HepG2 (cell line): ENCODE data around the gene HTRA2. TPM values are rescaled to one million over a fixed set of nuclear protein-coding genes. Genes with fewer than 3 reads are reported as not detected.

Experiments
- CREB1 ChIP-seq, 2 experiments: fragments of 450-650 bp in 1 of 2; IDR thresholded peaks; 2 replicates each; pipeline ENCODE4 v1.6.1; 2016 to 2017; ENCODE audit warnings: control low read depth in 1 of 2, mild to moderate bottlenecking in 1 of 2, missing compliant biosample characterization in 1 of 2, missing genetic modification characterization in 1 of 2
- DR1 ChIP-seq: sonication (generic); formaldehyde crosslinking; IDR thresholded peaks from 2 replicates; pipeline ENCODE4 v1.8.0; 2021; ENCODE audit warnings: mild to moderate bottlenecking, missing genetic modification reagents, inconsistent platforms
- ELF1 ChIP-seq: sonication (generic); formaldehyde crosslinking; IDR thresholded peaks from 2 replicates; pipeline ENCODE4 v1.4.0; 2020; ENCODE audit warnings: missing genetic modification reagents
- HNRNPH1 ChIP-seq: fragments of 200-400 bp; formaldehyde crosslinking; optimal IDR thresholded peaks from 2 replicates; pipeline ENCODE3; 2017; ENCODE audit warnings: mild to moderate bottlenecking, low read depth, low read length
- KLF6 ChIP-seq: IDR thresholded peaks from 2 replicates; pipeline ENCODE4 v1.8.0; 2016; ENCODE audit warnings: missing biosample characterization, missing genetic modification reagents
- KMT2B ChIP-seq: IDR thresholded peaks from 2 replicates; pipeline ENCODE4 v1.6.1; 2016; ENCODE audit warnings: missing genetic modification reagents, missing compliant biosample characterization
- MBNL3 ChIP-seq: fragments of 250-450 bp; sonication (Bioruptor Pico); conservative IDR thresholded peaks from 2 replicates; pipeline ENCODE4 v1.8.0; 2022; ENCODE audit warnings: mild to moderate bottlenecking, inconsistent platforms
- MIER2 ChIP-seq: IDR thresholded peaks from 2 replicates; pipeline ENCODE4 v1.6.1; 2016; ENCODE audit warnings: missing biosample characterization, missing genetic modification reagents
- MXD1 ChIP-seq: sonication (generic); formaldehyde crosslinking; IDR thresholded peaks from 2 replicates; pipeline ENCODE4 v1.4.0; 2020; ENCODE audit warnings: mild to moderate bottlenecking, missing genetic modification reagents
- NFKBIZ ChIP-seq: IDR thresholded peaks from 2 replicates; pipeline ENCODE4 v1.6.1; 2018; ENCODE audit warnings: missing genetic modification reagents, missing compliant biosample characterization
- NR1H2 ChIP-seq: sonication (generic); formaldehyde crosslinking; IDR thresholded peaks from 2 replicates; pipeline ENCODE4 v1.8.1; 2022; ENCODE audit warnings: low read depth, missing genetic modification reagents, borderline replicate concordance
- ONECUT2 ChIP-seq: sonication (generic); formaldehyde crosslinking; IDR thresholded peaks from 2 replicates; pipeline ENCODE4 v1.4.0; 2020; ENCODE audit warnings: missing genetic modification reagents
- SOX13 ChIP-seq, 3 experiments: fragments of 450-650 bp in 1 of 3; sonication (generic) in 1 of 3; formaldehyde crosslinking in 1 of 3; IDR thresholded peaks in 2 of 3; conservative IDR thresholded peaks in 1 of 3; 2 replicates each; pipeline versions ENCODE4 v1.5.0 to v1.6.1; 2016 to 2020; ENCODE audit warnings: antibody characterized with exemption in 1 of 3, mild to moderate bottlenecking in 1 of 3, missing compliant biosample characterization in 1 of 3, missing genetic modification reagents in 1 of 3, moderate library complexity in 1 of 3
- TARDBP ChIP-seq: sonication (generic); formaldehyde crosslinking; IDR thresholded peaks from 2 replicates; pipeline ENCODE4 v1.8.0; 2022; ENCODE audit warnings: mild to moderate bottlenecking, missing genetic modification reagents
- THAP9 ChIP-seq: sonication (generic); formaldehyde crosslinking; IDR thresholded peaks from 2 replicates; pipeline ENCODE4; 2020; ENCODE audit warnings: missing genetic modification reagents, mild to moderate bottlenecking, borderline replicate concordance
- U2AF2 ChIP-seq: fragments of 200-400 bp; formaldehyde crosslinking; IDR thresholded peaks from 2 replicates; pipeline ENCODE4 v1.6.1; 2017; ENCODE audit warnings: low read depth, mild to moderate bottlenecking, low read length
- WIZ ChIP-seq: sonication (generic); formaldehyde crosslinking; IDR thresholded peaks from 2 replicates; pipeline ENCODE4 v1.5.1; 2020; ENCODE audit warnings: mild to moderate bottlenecking, missing genetic modification reagents
- YEATS4 ChIP-seq: sonication (generic); formaldehyde crosslinking; IDR thresholded peaks from 2 replicates; pipeline ENCODE4 v1.4.0; 2020; ENCODE audit warnings: missing genetic modification reagents, borderline replicate concordance
- ZEB1 ChIP-seq: IDR thresholded peaks from 2 replicates; pipeline ENCODE4 v1.6.1; 2012; ENCODE audit warnings: mild to moderate bottlenecking, low read depth, inconsistent platforms; ENCODE audit not compliant: insufficient replicate concordance
- ZFP36L1 ChIP-seq: sonication (generic); formaldehyde crosslinking; IDR thresholded peaks from 2 replicates; pipeline ENCODE4 v1.8.0; 2022; ENCODE audit warnings: mild to moderate bottlenecking, missing genetic modification reagents, moderate library complexity
- ZNF24 ChIP-seq: fragments of 450-650 bp; IDR thresholded peaks from 2 replicates; pipeline ENCODE4 v1.6.1; 2017; ENCODE audit warnings: antibody characterized with exemption, mild to moderate bottlenecking
- ZNF446 ChIP-seq: sonication (generic); formaldehyde crosslinking; IDR thresholded peaks from 2 replicates; pipeline ENCODE4 v1.5.0; 2020; ENCODE audit warnings: mild to moderate bottlenecking, missing genetic modification reagents
- ZNF570 ChIP-seq: sonication (generic); formaldehyde crosslinking; IDR thresholded peaks from 2 replicates; pipeline ENCODE4 v1.4.0; 2020; ENCODE audit warnings: mild to moderate bottlenecking, missing genetic modification reagents, borderline replicate concordance
- ZNF678 ChIP-seq: sonication (generic); formaldehyde crosslinking; IDR thresholded peaks from 2 replicates; pipeline ENCODE4 v1.4.0; 2020; ENCODE audit warnings: mild to moderate bottlenecking, missing genetic modification reagents
- ZNF784 ChIP-seq: sonication (generic); formaldehyde crosslinking; IDR thresholded peaks from 2 replicates; pipeline ENCODE4 v1.5.1; 2020; ENCODE audit warnings: missing genetic modification reagents, mild to moderate bottlenecking, borderline replicate concordance
- ZSCAN25 ChIP-seq: sonication (generic); formaldehyde crosslinking; IDR thresholded peaks from 2 replicates; pipeline ENCODE4 v1.8.0; 2022; ENCODE audit warnings: mild to moderate bottlenecking, missing genetic modification reagents
- polyA plus RNA-seq, 8 experiments: library from polyadenylated mRNA; depleted of rRNA in 3 of 8; stranded (reverse) in 7 of 8; unstranded in 1 of 8; fragments of >200 nt; fragmentation: Illumina TruSeq in 4 of 8; extraction: Trizol in 4 of 8; gene quantifications; 2 replicates each; pipeline versions ENCODE4 v1.2.1 to v1.2.3, GENCODE V29; 2011 to 2016; ENCODE audit warnings: low read depth in 4 of 8, missing spikeins in 1 of 8, mixed read lengths in 1 of 8; ENCODE audit not compliant: insufficient read depth in 1 of 8
- total RNA-seq, 5 experiments: library from RNA; depleted of rRNA; stranded (reverse); fragments of >200 nt; fragmentation: Illumina TruSeq; extraction: Trizol; gene quantifications; 2 replicates each; pipeline ENCODE4 v1.2.3, GENCODE V29; 2016; ENCODE audit warnings: low read depth in 1 of 5

HTRA2 gene
- total and polyA plus RNA-seq, 2 of the 13 experiments (the other 11 are each of a cell fraction or from before 2014, with no cell fraction given): 47.7 to 50.3 TPM

- TF ChIP-seq YEATS4 (CRISPR knock-in tag): peak; percentile 83
- peak; percentile 72; the same call in 1 of the 2 replicates for TF ChIP-seq MIER2 (CRISPR knock-in tag)
- peak; percentile 86; the same call in 1 of the 2 replicates for TF ChIP-seq THAP9 (CRISPR knock-in tag)
- TF ChIP-seq WIZ: no peak
- TF ChIP-seq KMT2B (CRISPR knock-in tag): peak; percentile 81
- TF ChIP-seq ZNF570: 0 out of 2 replicates have a peak, but pooled peaks have one; percentile 24
- no peak; the same call in 1 of the 2 replicates for TF ChIP-seq NR1H2
- peak; percentile 70; the same call in 1 of the 2 replicates for TF ChIP-seq ZSCAN25 (CRISPR knock-in tag)
- TF ChIP-seq ZFP36L1 (CRISPR knock-in tag): peak; percentile 53; the same call in 1 of the 2 replicates
- TF ChIP-seq DR1 (CRISPR knock-in tag): peak; percentile 89
- TF ChIP-seq MBNL3: no peak
- peak; percentile 98 for TF ChIP-seq TARDBP (CRISPR knock-in tag)
- no peak for TF ChIP-seq U2AF2
- TF ChIP-seq CREB1 (IDR thresholded peaks at IDR 0.05): peak; percentile 65
- peak; percentile 93 for TF ChIP-seq CREB1 (CRISPR knock-in tag; IDR thresholded peaks at IDR 0.05)
- no peak for TF ChIP-seq SOX13 (IDR thresholded peaks at IDR 0.05)
- TF ChIP-seq SOX13 (CRISPR knock-in tag; conservative IDR thresholded peaks at IDR 0.05 in 1 of 2, IDR thresholded peaks at IDR 0.05 in 1 of 2): peak in 1 of 2 experiments; percentile 32; a peak in 2 of 4 replicates
- peak; percentile 96; the same call in 1 of the 2 replicates for TF ChIP-seq ZNF678 (CRISPR knock-in tag)
- TF ChIP-seq ZEB1: no peak
- no peak for TF ChIP-seq HNRNPH1
- no peak for TF ChIP-seq NFKBIZ (CRISPR knock-in tag)
- TF ChIP-seq KLF6 (CRISPR knock-in tag): peak; percentile 60; the same call in 1 of the 2 replicates
- peak; percentile 32; the same call in 1 of the 2 replicates for TF ChIP-seq ZNF784 (CRISPR knock-in tag)
- peak; percentile 96 for TF ChIP-seq ELF1 (CRISPR knock-in tag)
- TF ChIP-seq ONECUT2 (CRISPR knock-in tag): no peak
- no peak for TF ChIP-seq ZNF24
- TF ChIP-seq MXD1: peak; percentile 96
- TF ChIP-seq ZNF446 (CRISPR knock-in tag): no peak
Measured at GRCh38 chr2:74529357-74530238, at the start of gene HTRA2, which contains the start of gene AUP1 (continued).
